Stimulated activated CD4-positive, alpha-beta T cell treated with anti-CD3 and anti-CD28 coated beads, Interleukin-12 subunit alpha, Interleukin-12 subunit beta, amount 100 ng/mL, for 4 hours (primary cell): Measurements from ENCODE around the gene EXOC3L1.
A peak's percentile ranks its signal among the peaks of the same experiment; 100 is the strongest.

ENCODE experiments used
- DNase-seq: peaks from one replicate; pipeline ENCODE4 v3.0.0-alpha.2; 2020

Gene EXOC3L1

DNA sequence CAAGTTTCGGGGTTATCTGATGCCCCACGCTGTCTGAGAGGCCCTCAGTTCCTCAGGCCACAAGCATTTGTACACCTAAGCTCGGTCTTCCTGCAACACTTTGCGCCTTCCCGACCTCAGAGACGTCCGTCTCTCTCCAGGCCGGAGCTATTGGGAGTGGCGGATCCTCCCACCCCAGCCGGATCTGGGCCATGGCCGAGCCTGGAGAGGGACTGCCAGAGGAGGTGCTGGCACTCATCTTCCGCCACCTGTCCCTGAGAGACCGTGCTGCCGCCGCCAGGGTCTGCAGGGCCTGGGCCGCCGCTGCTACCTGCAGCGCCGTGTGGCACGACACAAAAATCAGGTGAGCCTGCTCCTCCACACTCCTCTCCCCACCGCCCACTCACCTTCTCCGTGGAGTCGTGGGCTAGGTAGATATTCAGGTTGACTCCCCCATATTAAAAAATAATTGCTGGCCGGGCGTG lies 28.3 kb downstream of the EXOC3L1 start:
- no peak for DNase-seq

DNA sequence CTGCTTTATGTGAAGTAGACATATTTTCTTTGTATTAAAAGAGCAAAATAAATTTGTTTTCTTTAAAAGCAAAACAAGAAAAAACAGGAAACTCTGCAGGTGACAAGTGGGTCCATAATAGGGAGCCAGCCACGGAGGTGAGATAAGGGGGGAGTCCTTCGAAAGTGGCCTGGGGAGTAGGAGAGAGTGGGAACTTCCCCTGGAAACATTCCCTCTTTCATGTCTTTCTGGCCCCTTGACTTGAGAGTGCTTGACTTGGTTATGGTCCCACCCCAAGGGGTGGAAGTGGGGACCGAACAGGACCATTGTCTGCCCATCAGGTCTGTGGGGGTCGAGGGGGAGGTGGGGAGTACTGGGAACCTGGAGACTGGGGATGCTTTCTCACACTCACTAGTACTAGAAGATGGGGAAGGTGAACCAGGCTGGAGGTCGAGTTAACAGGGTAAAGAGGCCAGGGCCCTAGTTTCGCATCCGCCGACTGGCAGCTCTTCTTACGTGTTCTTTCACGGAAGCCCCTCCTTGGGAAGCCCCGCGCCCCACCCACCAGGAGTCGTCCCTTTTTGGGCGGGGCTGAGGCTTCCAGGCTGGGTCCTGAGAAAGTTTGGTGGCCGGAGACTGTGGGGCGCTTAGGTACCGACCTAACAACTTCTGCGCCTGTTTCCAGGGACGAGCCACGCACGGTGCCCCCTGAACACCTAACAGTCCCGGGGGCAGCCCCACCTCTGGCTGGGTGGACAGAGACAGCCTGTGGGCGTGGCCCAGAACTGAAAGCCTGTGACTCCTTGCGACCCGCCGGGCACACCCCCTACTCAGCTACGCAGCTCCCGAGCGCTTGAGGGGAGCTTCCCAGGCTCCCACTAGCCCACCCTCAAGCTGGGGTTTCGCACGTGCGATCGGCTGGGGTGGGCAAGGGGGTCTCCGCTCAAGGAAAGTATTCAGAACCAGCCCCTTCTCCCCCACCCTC lies 31.0 kb downstream of the EXOC3L1 start:
- DNase-seq, result peak; percentile 72

DNA sequence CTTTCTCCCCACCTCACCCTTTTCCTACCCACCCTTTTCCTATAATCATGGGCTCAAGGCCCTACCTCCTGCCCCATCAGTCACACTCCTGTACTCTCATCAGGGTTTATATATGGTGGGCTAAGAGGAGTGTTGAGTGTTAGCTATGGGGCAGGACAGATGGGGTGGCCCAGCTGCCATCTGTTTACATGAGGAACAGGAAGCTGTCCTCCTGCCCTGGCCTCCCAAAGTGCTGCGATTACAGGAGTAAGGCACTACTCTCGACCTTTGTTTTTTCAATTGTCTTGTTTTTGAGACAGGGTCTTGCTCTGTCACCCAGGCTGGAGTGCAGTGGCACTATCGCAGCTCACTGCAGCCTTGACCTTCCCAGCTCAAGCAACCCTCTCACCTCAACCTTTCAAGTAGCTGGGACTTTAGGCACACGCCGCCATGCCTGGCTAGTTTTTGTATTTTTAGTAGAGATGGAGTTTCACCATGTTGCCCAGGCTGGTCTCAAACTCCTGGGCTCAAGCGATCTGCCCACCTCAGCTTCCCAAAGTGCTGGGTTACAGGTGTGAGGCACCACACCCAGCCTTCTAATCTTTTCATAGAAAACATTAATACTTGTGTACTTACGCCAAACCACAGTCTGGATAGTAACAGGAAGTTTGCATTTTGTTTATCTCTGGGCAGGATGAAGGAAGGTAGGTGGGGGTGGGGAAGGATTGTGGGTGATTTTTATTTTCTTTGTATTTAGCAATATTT lies 31.9 kb downstream of the EXOC3L1 start:
- no peak for DNase-seq

DNA sequence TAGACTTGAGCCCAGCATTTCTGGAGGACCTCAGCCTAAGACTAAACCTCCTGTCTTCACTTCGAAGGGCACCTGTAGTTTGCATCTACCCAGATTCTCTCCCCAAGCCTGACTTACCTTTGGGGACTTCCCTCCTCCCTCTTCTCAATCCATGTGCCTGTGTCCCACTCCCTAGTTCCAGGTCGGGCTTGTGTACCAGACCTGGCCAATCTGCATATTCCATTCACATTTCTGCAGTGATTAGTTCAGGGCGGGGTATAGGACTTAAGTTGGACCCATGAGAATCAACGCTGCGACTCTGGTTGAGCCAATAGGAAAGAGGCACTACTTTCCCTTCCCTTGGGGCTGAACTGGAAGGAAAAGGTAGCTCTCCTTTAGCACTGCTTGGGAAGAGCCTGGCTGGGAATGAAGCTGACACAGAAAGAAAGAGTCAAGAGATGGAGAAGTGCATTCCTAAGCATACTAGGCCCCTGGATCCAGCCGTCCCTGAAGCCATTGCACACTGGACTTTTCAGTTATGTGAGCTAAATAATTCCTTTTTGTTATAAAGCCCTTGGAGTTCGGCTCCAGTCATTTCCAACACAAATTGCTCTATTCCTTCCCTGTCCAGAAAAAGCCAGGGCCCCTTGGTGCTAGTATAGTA lies 32.7 kb downstream of the EXOC3L1 start:
- DNase-seq, result no peak

DNA sequence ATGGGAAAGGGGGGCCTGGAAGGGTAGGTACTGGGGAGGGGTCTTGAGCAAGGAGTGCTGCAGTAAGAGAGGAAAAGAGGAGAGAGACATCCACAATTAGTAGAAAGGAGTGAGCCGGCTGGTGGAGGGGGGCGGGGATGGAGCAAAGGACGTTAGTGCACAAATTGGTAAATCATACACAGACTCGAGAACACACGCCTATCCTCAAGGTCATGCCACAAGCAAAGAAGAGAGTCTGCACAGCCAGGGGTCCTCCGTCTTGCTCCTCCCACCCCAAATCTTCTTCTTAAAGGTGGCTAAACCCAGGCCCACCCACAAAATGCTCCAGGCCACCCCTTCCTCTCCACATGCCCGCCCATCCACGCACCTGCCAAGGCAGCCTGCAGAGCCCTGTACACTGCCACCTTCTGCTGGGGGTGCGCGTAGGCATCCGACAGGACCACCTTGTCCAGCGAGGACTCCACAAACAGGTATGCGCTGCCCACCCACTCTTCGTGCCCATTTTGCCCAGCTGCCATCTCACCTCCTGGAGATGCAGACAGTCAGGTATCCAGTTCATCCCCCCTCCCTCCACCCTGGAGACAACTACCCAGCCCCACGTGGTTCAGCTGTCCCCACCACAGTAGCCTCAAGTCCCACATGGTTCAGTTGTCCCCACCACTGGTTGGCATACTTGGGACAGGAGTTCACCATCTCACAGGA lies 33.6 kb downstream of the EXOC3L1 start:
- DNase-seq, result no peak

DNA sequence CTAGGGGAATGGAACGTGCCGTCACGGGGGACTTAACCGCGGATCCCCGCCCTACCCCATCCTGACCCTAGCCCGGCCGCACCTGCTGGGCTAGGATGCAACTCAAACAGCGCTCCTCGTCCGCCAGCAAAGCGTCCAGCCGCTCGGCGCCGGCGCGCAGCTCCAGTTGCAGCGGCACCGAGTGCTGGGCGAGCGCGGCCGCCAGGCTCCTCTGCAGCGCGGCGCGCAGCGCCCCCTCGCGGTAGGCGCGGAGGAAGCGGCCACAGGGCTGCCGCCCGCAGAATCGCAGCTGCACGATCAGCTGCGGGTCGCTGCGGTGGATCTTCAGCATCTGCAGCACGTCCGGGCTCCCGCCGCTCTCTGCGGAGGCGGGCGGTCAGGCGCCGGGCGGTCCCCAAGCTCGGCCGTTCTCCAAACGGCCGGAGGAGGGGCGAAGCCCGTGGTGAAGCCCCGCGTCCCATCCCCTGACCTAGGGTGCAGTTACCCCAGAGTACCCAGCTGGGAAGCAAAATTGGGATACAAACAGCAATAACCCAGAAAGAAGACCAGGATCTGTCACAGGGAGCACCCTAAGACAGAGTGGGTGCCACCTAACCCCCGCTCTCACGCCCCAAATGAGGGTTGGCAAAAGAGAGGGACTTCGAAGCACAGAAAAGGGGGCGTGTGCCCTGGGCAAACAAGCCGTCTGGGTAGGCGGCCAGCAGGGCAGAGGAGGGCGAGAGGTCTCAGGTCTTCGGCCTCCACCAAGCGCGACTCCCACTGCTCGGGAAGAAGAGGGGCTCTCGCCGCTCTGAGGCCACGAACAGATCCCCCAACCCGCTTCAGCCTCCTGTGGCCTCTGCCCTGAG lies 34.4 kb downstream of the EXOC3L1 start:
- DNase-seq, result peak; percentile 79

DNA sequence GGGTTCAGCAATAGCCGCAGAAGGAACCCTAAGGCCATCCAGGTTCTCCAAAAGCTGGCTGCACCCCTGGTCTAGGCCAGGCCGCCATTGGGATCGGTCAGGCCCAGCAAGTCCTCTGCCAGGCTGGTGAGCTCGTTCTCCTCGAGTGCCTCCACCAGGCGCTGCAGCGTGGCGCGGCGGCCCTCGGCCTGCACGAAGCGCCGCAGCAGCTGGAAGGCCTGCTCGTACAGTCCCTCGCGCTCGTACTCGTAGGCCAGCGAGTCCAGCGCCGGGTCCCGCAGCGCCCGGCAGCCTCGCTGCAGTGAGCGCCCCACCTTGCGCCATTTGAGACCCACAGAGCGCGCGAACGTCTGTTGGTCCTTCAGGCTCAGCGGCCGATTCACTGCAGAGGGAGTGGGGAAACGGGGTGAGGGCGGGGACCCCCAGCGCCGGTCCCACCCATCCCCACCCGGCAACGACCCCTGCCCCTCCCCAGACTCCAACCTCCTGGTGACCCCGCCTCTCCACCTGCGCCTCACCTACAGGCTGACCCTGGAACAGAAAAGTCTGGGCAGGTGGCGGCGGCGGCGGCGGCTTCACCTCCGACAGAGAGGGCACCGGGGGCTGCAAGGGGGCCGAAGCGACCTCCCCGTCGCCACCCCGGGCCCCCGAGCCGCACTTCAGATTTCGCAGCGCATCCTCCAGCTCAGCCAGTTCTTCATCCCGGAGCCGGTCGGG lies 35.2 kb downstream of the EXOC3L1 start:
- no peak for DNase-seq

DNA sequence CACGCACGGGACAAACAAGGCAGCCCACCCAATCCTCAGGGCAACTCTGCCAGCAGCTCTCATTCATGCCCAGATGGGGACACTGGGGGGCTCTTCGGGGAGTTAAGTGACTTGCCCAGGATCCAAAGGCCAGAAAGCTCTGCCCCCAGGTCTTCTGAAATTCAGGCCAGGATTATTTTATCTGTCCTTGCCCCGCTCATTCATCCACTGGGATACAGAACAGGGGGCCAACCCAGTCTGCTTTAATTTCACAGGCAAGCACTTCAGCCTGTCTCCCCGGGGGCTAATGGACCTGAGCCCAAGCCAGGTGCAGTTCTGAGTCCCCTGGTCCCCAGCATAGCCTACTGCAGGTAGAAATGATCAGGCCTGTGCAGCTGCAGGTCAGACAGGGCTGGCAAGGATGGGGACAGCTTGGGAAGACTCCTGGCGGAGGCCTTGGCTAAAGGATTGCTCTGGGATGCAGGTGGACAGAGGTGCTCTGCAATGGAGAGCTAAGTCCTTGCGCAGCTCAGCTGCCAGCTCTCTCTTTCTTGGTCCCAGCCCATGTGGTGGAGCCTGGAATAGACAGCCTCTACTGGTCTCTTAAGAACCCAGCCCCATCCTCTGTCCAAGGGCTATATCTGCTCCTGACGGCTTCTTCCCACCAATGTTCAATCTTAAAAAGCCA lies 38.4 kb downstream of the EXOC3L1 start:
- DNase-seq, result no peak

DNA sequence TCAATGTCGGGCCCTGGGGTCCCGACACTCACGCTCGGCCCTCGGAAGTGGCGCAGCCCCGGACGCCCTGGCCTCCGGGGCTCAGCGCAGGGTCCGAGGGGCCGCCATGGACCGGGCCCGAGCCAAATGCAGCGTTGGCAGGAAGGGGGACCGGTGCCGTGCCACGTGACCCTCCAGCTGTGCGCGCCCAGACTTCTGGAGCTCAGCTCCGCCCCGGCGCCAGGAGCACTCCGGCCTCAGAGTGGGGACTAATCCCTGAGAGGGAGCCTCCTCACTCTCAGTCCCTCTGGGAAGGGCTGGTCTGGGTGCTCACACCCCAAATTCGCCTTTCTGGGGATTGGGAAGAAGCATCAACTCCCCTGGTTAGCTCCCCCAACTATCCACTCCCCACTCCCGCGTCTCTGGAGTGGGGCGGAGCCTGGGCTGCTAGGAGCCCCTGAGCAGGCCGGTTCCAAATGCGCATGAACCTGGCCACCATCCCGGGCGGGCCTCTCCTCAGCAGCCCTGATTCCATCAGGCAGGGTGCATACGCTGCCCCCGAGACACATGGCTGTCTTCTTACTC lies 39.0 kb downstream of the EXOC3L1 start, which contains the start of gene B3GNT9:
TSS of gene B3GNT9 (minus strand) at position 166 of the 564 bp plus-strand sequence. CDS start 513 bp downstream, outside the sequence.
- DNase-seq, result no peak

DNA sequence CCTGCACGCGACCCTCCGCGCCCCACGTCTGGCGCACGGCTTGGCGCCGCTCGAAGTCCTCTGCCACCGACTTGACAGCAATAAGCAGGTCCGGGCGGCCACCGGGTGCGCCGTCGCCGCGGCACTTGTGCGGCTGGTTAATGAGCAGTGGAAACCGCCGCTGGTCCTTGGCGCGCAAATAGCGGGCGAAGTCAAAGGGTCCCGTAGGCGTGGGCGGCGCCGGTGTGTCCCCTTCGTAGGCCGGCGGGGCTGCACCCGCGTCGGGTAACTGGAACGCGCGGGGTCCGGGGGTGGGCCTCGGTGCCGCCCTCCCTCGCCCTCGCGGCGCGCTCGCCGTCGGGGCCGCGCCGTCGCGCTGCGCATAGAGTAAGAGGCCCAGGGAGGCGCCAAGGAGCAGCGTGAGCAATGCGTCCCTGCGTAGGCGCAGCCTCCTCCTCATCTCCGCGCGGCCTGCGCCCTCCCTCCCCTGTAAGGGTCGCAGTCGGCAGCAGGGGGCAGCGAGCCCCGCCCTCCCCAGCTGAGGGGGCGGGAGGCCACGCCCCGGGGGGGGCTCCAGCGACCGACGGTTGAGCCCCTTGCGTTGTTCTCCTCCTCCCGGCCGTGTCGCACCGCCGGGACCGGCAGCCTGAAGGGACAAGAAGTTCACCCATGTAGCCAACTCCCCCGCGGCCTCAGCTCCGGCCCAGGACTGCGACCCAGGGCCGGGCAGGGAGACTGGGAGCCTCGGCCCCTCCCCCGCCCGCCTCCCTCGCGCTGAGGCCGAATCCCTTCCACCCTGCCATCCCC lies 39.7 kb downstream of the EXOC3L1 start:
- DNase-seq, result no peak

DNA sequence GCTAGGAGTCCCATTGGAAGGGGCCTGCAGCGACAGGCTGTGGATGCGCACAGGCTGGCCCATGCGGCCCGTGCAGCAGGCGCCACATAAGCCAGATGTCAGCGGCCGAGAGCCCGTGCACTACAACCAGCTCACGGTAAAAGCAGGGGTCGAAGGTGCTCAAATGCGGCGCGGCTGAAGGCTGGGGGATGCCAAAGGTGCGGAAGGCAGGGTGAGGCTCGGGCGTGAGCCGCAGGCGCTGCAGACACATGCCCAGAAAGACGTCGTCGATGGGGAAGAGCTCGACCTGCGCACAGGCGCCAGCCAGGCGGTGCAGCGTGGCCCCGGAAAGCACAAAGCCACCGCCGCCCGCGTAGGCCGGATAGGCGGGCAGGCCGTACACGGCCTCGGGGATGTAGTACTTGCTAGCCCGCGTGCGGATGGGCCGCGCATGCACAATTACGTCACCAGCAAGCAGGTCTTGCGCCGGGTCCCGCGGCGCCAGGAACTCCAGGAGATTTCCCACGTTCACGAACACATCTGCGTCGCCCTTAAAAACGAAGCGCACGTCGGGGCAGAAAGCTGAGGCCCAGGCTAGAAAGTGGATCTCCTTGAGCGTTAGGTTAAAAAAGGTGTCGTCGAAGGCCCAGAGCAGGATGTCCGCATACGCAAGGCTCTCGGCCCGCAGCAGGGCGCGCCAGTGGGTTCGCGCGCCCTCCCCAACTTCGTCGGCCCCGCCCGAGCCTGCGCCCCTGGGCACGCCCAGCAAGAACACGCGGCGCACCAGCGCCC lies 40.5 kb downstream of the EXOC3L1 start:
- DNase-seq, result no peak

DNA sequence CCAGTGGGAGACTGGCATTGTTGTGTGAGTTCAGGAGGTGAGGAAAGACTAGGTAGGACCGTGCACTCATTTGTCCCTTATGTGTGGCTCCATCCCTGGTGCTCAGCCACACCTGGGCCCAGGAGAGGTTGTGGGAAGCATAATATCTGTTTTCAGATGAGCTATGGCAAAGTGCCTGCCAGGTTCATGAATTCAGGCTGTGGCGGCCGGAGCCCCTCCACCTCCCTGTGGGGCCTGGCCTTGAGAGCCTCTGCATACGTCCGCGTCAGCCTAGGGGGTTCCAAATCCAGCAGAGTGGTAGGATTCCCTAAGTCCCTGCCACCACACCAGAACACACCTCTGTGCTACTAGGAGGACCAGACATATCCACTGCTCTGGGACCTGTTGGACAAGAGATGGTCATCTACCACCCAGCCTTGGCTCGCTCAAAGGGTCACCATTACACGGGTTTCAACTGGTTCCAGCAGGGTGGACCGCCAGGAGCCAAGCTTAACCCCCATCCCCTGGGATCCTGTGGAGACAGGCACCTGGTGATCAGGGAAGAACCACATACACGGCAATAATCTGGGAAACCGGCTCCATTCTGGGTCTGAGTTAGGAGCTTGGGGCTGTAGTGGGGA lies 41.2 kb downstream of the EXOC3L1 start:
- no peak for DNase-seq

DNA sequence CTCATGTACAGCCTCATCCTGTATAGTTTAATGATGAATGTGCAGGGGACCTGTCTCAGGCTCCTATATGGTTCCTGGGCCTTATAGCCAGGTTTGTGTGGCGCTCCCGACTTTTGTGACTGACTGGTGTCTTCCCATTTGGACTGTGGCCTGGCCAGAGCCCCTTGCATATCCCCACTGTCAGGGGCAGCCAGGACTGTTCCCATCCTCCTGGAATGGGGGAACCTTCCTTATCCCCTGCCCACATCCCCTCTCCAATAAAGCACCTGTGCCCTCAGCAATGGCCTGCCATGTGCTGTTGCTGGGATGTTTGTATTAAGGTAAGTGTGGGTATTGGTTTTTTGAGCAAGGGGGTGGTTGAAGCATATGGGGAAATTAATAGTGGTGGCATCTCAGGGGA lies 41.7 kb downstream of the EXOC3L1 start:
- no peak for DNase-seq

DNA sequence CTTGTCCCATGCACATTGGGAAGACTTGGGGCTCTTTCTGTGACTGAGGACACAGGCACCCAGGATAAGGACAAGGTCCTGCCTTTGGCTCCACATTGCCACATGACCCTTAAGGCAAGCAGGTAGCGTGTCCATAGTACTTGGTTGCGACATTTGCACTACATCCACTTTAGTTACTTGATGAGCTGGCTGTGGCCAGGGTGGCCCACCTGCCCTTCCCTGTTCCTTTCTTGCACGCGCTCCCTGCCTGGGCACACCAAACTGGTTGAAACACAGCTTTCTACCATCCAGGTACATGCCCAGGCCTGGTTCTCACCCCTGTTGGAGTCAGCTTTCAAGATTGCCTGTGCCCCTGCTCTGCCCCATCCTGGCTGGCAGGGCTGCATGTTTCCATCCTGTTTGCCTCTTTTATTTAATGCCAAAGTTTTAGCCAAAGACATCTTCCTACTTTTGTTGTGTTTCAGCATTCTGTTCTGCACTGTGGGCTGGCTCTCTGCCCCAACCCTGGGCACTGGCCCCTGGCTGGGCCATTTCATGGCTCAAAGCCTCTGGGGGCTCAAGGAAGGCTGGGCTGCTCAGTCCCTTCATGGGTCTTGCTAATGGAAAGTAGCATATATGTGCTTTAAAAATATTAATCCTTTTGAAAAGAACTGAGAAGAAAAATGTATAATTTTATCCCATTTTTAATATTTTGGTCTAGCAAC lies 42.3 kb downstream of the EXOC3L1 start:
- no peak for DNase-seq

DNA sequence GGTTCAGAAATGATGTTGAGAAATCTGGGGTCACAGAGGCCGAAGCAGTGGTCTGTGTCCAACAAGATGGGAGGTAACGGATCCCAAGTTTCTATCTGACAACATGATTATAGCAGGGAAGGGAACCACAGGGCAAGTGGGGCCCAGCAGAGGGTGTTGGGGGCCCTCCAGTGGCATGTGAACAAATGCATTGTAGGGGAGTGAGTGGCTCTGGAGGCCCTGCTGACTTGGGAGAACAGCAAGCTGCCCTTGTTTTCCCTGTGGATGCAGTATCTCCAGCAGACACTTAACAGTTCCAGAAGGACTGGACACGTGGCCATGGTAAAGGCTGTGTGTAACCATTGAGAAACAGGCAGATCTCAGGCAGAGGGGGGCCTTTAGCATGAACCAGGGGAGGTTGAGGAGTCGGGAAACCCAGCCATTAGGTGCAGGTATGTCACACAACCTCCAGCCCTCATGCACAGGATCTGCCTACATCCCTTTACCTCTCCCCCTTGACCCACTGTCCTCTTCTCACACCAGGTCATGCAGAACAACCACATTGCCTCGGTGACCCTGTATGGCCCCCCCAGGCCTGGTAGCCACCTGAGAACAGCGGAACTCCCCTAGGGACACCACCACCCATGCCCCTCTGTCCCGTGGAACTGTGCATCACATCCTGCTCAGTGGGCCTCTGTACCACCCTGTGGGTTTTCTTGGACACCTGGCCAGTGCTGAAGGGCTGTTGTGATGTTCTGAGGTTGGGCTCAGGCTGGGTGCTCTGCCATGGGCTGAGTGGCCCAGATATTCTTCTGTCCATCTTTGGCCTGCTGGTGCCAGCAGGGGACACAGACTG lies 43.2 kb downstream of the EXOC3L1 start:
- DNase-seq, result no peak

DNA sequence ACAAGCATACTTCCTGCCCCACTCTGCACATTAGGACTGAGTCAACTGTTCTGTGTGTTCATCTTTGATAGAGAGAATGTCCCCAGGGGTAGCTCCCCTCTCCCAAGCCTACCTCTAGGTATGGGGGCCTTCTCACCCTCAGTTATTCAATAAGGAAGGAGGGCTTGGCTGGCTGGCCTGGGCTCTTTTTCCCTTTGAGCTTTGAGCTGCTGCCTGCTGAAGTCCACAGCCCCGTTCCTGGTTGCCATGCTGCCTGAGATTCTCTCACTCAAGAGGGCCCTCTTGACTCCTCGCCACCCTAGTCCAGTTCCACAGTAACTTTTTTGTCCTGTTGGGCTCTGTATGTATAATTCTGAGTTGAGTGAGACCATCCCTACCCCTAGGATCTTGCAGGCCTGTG lies 44.2 kb downstream of the EXOC3L1 start:
- DNase-seq, result no peak
